Measurements from ENCODE around the gene IFNG-AS1.

IFNG-AS1 gene

GRCh38 chr12:67998379-67998778, 9.1 kb downstream of the IFNG-AS1 start:
- no peaks in the 10 kb centered on the region for H3K27me3 ChIP-seq (ENCODE audit: insufficient read depth, low read length)

GRCh38 chr12:67999244-67999643, 10.0 kb downstream of the IFNG-AS1 start:
- Histone ChIP-seq H3K36me3 (ENCODE audit: insufficient read depth, low read depth, low read length) (no peaks in the 10 kb centered on the region), H3K4me3 (ENCODE audit: low read length) (no peak overlapping the region), H3K9ac (ENCODE audit: low read depth, low read length) (no peak overlapping the region), H3K9me3 (ENCODE audit: insufficient read depth, low read depth, low read length) (no peaks in the 10 kb centered on the region), H3K4me1 (ENCODE audit: insufficient read depth, low read length) (no peaks in the 10 kb centered on the region), H3K27ac (ENCODE audit: low read length) (no peak overlapping the region), H3K27me3 (ENCODE audit: insufficient read depth, low read length) (no peaks in the 10 kb centered on the region)

More at GRCh38 chr12:67998379-67998778, 9.1 kb downstream of the IFNG-AS1 start:
- no peak overlapping the region for H3K9ac ChIP-seq (ENCODE audit: low read depth, low read length)
- no peaks in the 10 kb centered on the region for H3K9me3 ChIP-seq (ENCODE audit: insufficient read depth, low read depth, low read length)
- no peak overlapping the region for H3K27ac ChIP-seq (ENCODE audit: low read length)
- no peak overlapping the region for H3K4me3 ChIP-seq (ENCODE audit: low read length)
- no peaks in the 10 kb centered on the region for H3K36me3 ChIP-seq (ENCODE audit: insufficient read depth, low read depth, low read length)
- no peaks in the 10 kb centered on the region for H3K4me1 ChIP-seq (ENCODE audit: insufficient read depth, low read length)

DNA sequence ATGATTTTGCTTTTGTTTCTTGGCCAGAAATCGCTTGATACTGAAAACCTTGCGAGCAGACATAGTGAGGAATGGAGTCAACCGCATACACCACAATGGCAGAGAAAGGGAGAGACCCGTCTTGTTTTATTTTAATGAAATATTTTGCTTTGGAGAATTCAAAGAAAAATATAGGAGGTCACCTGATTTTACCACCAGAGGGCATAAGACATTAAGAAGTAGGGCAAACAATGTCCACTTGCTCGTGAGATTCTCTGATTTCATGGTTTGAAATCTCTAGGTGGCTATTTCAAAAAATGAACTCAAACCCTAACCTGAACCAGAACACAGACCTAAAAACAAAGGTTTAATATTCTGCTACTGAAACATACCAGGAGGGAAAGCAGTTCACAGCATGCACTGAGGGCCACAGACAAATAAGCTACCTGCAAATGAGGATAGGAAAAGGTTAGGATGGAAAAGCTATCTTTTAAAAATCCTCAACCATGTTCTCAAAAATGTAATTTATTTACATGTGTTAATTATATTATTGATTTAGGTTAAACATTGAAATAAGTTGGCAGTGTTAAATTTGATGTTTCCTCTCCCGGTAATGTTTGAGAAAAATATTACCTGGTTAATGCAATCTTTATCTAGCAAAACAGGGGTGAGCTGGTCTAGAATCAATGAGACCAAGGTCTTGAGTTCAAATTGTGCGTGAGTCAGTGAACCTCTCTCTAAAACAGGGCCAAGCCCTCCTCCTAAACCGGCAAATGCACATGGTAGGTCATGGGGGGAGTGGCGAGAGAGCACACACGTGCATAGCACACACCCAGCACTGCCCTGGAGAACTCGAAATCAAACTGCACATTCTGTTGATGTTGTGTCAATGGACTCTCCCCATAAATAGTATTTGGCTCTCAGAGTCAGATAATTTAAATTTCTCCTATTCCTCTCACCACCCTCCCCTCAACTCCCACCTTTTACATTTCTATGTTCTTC, 12.5 kb downstream of the IFNG-AS1 start:
- Histone ChIP-seq H3K27me3 (ENCODE audit: insufficient read depth, low read length) (no peaks in the 10 kb centered on the region), H3K36me3 (ENCODE audit: insufficient read depth, low read depth, low read length) (no peaks in the 10 kb centered on the region), H3K4me3 (ENCODE audit: low read length) (no peak overlapping the region), H3K9ac (ENCODE audit: low read depth, low read length) (no peak overlapping the region), H3K9me3 (ENCODE audit: insufficient read depth, low read depth, low read length) (no peaks in the 10 kb centered on the region), H3K27ac (ENCODE audit: low read length) (no peak overlapping the region), H3K4me1 (ENCODE audit: insufficient read depth, low read length) (no peaks in the 10 kb centered on the region)

DNA sequence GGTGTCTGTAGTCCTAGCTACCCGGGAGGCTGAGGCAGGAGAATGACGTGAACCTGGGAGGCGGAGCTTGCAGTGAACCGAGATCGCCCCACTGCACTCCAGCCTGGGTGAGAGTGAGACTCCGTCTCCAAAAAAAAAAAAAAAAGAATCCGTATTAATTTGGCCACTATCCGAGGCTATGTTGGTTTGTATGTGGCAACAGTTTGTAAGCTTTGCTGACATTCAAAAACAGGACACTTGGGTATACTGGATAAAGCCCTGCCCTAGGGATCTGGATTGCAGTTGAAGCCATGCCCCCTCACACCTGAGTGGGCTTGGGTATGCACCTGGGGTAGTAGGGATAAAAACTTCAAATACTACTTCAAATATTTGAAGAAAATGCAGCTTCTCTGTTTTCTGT, 14.5 kb downstream of the IFNG-AS1 start:
- Histone ChIP-seq H3K27me3 (ENCODE audit: insufficient read depth, low read length) (no peaks in the 10 kb centered on the region), H3K9ac (ENCODE audit: low read depth, low read length) (no peak overlapping the region), H3K27ac (ENCODE audit: low read length) (no peak overlapping the region), H3K9me3 (ENCODE audit: insufficient read depth, low read depth, low read length) (no peaks in the 10 kb centered on the region), H3K4me3 (ENCODE audit: low read length) (no peak overlapping the region), H3K4me1 (ENCODE audit: insufficient read depth, low read length) (no peaks in the 10 kb centered on the region), H3K36me3 (ENCODE audit: insufficient read depth, low read depth, low read length) (no peaks in the 10 kb centered on the region)

- H3K27me3 ChIP-seq (ENCODE audit: insufficient read depth, low read length) = no peaks in the 10 kb centered on the region
- no peaks in the 10 kb centered on the region for H3K9me3 ChIP-seq (ENCODE audit: insufficient read depth, low read depth, low read length)
- no peak overlapping the region for H3K27ac ChIP-seq (ENCODE audit: low read length)
- no peak overlapping the region for H3K9ac ChIP-seq (ENCODE audit: low read depth, low read length)
- H3K4me3 ChIP-seq (ENCODE audit: low read length) = no peak overlapping the region
- no peaks in the 10 kb centered on the region for H3K4me1 ChIP-seq (ENCODE audit: insufficient read depth, low read length)
- no peaks in the 10 kb centered on the region for H3K36me3 ChIP-seq (ENCODE audit: insufficient read depth, low read depth, low read length)
Observed at GRCh38 chr12:68007033-68007432, 17.8 kb downstream of the IFNG-AS1 start.

GRCh38 chr12:68007466-68007865, 18.2 kb downstream of the IFNG-AS1 start:
- Histone ChIP-seq H3K4me1 (ENCODE audit: insufficient read depth, low read length) (no peaks in the 10 kb centered on the region; the same call in 1 of the 2 replicates), H3K4me3 (ENCODE audit: low read length) (no peak overlapping the region)

GRCh38 chr12:68011206-68011881, 22.1 kb downstream of the IFNG-AS1 start:
- H3K27me3 ChIP-seq (ENCODE audit: insufficient read depth, low read length) = no peaks in the 10 kb centered on the region
- no peak overlapping the region for H3K4me3 ChIP-seq (ENCODE audit: low read length)
- no peak overlapping the region for H3K27ac ChIP-seq (ENCODE audit: low read length)
- H3K9me3 ChIP-seq (ENCODE audit: insufficient read depth, low read depth, low read length) = no peaks in the 10 kb centered on the region
- no peak overlapping the region for H3K9ac ChIP-seq (ENCODE audit: low read depth, low read length)
- no peaks in the 10 kb centered on the region for H3K36me3 ChIP-seq (ENCODE audit: insufficient read depth, low read depth, low read length)
- H3K4me1 ChIP-seq (ENCODE audit: insufficient read depth, low read length) = peaks cover 6% of the 10 kb centered on the region; the same call in 1 of the 2 replicates

More at GRCh38 chr12:68007466-68007865, 18.2 kb downstream of the IFNG-AS1 start:
- Histone ChIP-seq H3K9ac (ENCODE audit: low read depth, low read length) (no peak overlapping the region), H3K27me3 (ENCODE audit: insufficient read depth, low read length) (no peaks in the 10 kb centered on the region), H3K9me3 (ENCODE audit: insufficient read depth, low read depth, low read length) (no peaks in the 10 kb centered on the region), H3K36me3 (ENCODE audit: insufficient read depth, low read depth, low read length) (no peaks in the 10 kb centered on the region), H3K27ac (ENCODE audit: low read length) (no peak overlapping the region)

GRCh38 chr12:68011882-68012207, 22.6 kb downstream of the IFNG-AS1 start:
- no peaks in the 10 kb centered on the region for H3K36me3 ChIP-seq (ENCODE audit: insufficient read depth, low read depth, low read length)
- H3K9ac ChIP-seq (ENCODE audit: low read depth, low read length) = no peak overlapping the region
- H3K27me3 ChIP-seq (ENCODE audit: insufficient read depth, low read length) = no peaks in the 10 kb centered on the region
- H3K4me1 ChIP-seq (ENCODE audit: insufficient read depth, low read length) = peaks cover 6% of the 10 kb centered on the region; the same call in 1 of the 2 replicates
- no peak overlapping the region for H3K4me3 ChIP-seq (ENCODE audit: low read length)
- no peak overlapping the region for H3K27ac ChIP-seq (ENCODE audit: low read length)
- H3K9me3 ChIP-seq (ENCODE audit: insufficient read depth, low read depth, low read length) = no peaks in the 10 kb centered on the region

- no peak overlapping the region for H3K4me3 ChIP-seq (ENCODE audit: low read length)
- H3K4me1 ChIP-seq (ENCODE audit: insufficient read depth, low read length) = peaks cover 6% of the 10 kb centered on the region; the same call in 1 of the 2 replicates
- no peak overlapping the region for H3K27ac ChIP-seq (ENCODE audit: low read length)
- H3K9me3 ChIP-seq (ENCODE audit: insufficient read depth, low read depth, low read length) = no peaks in the 10 kb centered on the region
- H3K27me3 ChIP-seq (ENCODE audit: insufficient read depth, low read length) = no peaks in the 10 kb centered on the region
- H3K36me3 ChIP-seq (ENCODE audit: insufficient read depth, low read depth, low read length) = no peaks in the 10 kb centered on the region
- no peak overlapping the region for H3K9ac ChIP-seq (ENCODE audit: low read depth, low read length)
Observed at GRCh38 chr12:68012712-68013111, 23.5 kb downstream of the IFNG-AS1 start.

DNA sequence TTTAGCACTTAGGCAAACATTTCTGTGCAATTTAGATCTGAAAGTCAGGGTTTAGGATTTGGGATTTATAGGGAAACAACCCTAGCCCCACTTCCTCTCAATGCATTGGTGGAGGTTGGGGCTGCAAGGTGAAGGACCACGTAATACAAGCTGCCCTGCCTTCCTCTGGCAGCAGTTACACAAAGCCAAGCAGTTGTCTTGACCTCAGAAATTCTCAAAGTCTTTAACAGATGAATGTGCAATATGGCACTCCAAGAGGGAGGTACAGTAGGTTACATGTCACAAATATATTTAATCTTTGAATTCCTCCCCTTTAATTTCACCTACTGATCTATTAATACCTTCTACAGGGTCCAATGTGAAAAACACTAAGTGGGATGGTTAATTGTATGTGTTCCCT, 23.9 kb downstream of the IFNG-AS1 start:
- Histone ChIP-seq H3K9ac (ENCODE audit: low read depth, low read length) (no peak overlapping the region), H3K4me1 (ENCODE audit: insufficient read depth, low read length) (peaks cover 6% of the 10 kb centered on the region; the same call in 1 of the 2 replicates), H3K9me3 (ENCODE audit: insufficient read depth, low read depth, low read length) (no peaks in the 10 kb centered on the region), H3K27me3 (ENCODE audit: insufficient read depth, low read length) (no peaks in the 10 kb centered on the region), H3K27ac (ENCODE audit: low read length) (no peak overlapping the region), H3K36me3 (ENCODE audit: insufficient read depth, low read depth, low read length) (no peaks in the 10 kb centered on the region), H3K4me3 (ENCODE audit: low read length) (no peak overlapping the region)

DNA sequence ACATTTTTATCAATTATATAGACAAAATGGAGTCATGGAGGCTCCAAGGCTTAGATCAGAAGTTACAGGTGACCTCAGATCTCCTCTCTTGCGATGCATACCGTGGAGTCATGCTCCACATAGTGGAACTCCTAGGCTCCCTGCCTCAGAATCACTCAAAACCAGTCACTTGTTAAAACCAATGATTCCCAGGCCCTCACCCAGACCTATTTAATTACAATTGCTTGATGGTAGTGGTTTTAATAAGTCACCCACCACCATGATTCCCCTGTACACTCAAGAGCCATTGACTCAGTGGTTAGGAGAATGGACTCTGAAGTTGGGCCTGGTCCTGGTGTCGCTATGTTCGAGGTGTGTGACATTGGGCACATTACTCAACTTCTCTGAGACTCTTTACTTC, 26.9 kb downstream of the IFNG-AS1 start:
- Histone ChIP-seq H3K27me3 (ENCODE audit: insufficient read depth, low read length) (no peaks in the 10 kb centered on the region), H3K9ac (ENCODE audit: low read depth, low read length) (no peak overlapping the region), H3K4me1 (ENCODE audit: insufficient read depth, low read length) (peaks cover 6% of the 10 kb centered on the region; the same call in 1 of the 2 replicates), H3K4me3 (ENCODE audit: low read length) (no peak overlapping the region), H3K27ac (ENCODE audit: low read length) (no peak overlapping the region), H3K9me3 (ENCODE audit: insufficient read depth, low read depth, low read length) (no peaks in the 10 kb centered on the region), H3K36me3 (ENCODE audit: insufficient read depth, low read depth, low read length) (no peaks in the 10 kb centered on the region)

GRCh38 chr12:68018315-68018714, 29.1 kb downstream of the IFNG-AS1 start:
- Histone ChIP-seq H3K27me3 (ENCODE audit: insufficient read depth, low read length) (no peaks in the 10 kb centered on the region), H3K9me3 (ENCODE audit: insufficient read depth, low read depth, low read length) (no peaks in the 10 kb centered on the region), H3K27ac (ENCODE audit: low read length) (no peak overlapping the region), H3K9ac (ENCODE audit: low read depth, low read length) (no peak overlapping the region), H3K4me3 (ENCODE audit: low read length) (no peak overlapping the region), H3K4me1 (ENCODE audit: insufficient read depth, low read length) (no peaks in the 10 kb centered on the region), H3K36me3 (ENCODE audit: insufficient read depth, low read depth, low read length) (no peaks in the 10 kb centered on the region)
